HG03558 (cell line): ENCODE data around the gene FERMT1.
"Not testable (repeated sequence)": the region's sequence is repeated elsewhere in the genome, so short reads cannot be mapped to it uniquely, and the experiment has no call there.

Experiments used
- ATAC-seq: cut with Tn5 transposase; IDR thresholded peaks from one replicate; pipeline ENCODE4 v1.9.1; 2021; ENCODE audit warnings: moderate number of reproducible peaks; ENCODE audit not compliant: unreplicated experiment; ENCODE audit errors: extremely low read depth

FERMT1 gene

GRCh38 chr20:6045566-6045965 lies 77.3 kb downstream of the FERMT1 start:
- no peak for ATAC-seq

GRCh38 chr20:6044115-6044514 lies 78.7 kb downstream of the FERMT1 start:
- no peak for ATAC-seq

GRCh38 chr20:6041808-6042265 lies 81.0 kb downstream of the FERMT1 start:
- no peak for ATAC-seq

- ATAC-seq = no peak
These were observed 81.6 kb downstream of the FERMT1 start for GRCh38 chr20:6040958-6041807.

GRCh38 chr20:6040540-6040939 lies 82.3 kb downstream of the FERMT1 start:
- no peak for ATAC-seq

GRCh38 chr20:6039766-6040165 lies 83.1 kb downstream of the FERMT1 start:
- no peak for ATAC-seq

GRCh38 chr20:6038256-6038655 lies 84.6 kb downstream of the FERMT1 start:
- ATAC-seq = no peak

- ATAC-seq = no peak
These were observed 85.7 kb downstream of the FERMT1 start for GRCh38 chr20:6037082-6037481.

GRCh38 chr20:6036213-6036612 lies 86.6 kb downstream of the FERMT1 start:
- no peak for ATAC-seq

- ATAC-seq = no peak
These were observed 88.5 kb downstream of the FERMT1 start for GRCh38 chr20:6034134-6034969.

GRCh38 chr20:6032907-6033306 lies 89.9 kb downstream of the FERMT1 start:
- not testable (repeated sequence) for ATAC-seq

- no peak for ATAC-seq
These were observed 92.3 kb downstream of the FERMT1 start for GRCh38 chr20:6030453-6031080.

- ATAC-seq = no peak
These were observed 93.3 kb downstream of the FERMT1 start for GRCh38 chr20:6029538-6029937.

GRCh38 chr20:6028818-6029217 lies 94.0 kb downstream of the FERMT1 start:
- no peak for ATAC-seq

- ATAC-seq = no peak
These were observed 96.8 kb downstream of the FERMT1 start for GRCh38 chr20:6026051-6026450.
